Stimulated activated CD4-positive, alpha-beta T cell treated with anti-CD3 and anti-CD28 coated beads, Interleukin-12 subunit alpha, Interleukin-12 subunit beta, amount 100 ng/mL, for 4 hours (primary cell): Measurements from ENCODE around the gene SMC1B.
"Not testable (repeated sequence)": the region's sequence is repeated elsewhere in the genome, so short reads cannot be mapped to it uniquely, and the experiment has no call there.

Experiments used
- DNase-seq: peaks from one replicate; pipeline ENCODE4 v3.0.0-alpha.2; 2020

SMC1B gene

DNA sequence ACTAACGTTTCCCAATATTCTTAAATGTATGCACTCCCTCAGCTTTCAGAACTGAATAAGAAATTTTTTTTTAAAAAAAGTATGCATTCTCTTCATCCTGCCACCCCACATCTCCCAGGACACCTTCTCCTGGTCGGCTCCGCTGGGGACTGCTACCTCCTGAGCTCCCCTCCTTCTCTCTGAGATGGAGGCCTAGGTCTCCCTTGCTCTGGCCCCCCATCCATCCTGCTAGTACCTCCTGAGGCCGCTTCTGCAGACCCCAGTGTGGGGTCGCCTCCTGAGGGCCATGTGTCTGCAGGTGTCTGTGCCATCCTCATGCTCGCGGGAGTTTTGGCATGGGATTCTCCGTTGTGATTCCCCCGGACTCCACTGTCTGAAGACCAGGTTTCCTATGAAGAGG, 75.9 kb downstream of the SMC1B start:
- DNase-seq = no peak

- no peak for DNase-seq
Measured at GRCh38 chr22:45336971-45337431, 76.4 kb downstream of the SMC1B start.

DNA sequence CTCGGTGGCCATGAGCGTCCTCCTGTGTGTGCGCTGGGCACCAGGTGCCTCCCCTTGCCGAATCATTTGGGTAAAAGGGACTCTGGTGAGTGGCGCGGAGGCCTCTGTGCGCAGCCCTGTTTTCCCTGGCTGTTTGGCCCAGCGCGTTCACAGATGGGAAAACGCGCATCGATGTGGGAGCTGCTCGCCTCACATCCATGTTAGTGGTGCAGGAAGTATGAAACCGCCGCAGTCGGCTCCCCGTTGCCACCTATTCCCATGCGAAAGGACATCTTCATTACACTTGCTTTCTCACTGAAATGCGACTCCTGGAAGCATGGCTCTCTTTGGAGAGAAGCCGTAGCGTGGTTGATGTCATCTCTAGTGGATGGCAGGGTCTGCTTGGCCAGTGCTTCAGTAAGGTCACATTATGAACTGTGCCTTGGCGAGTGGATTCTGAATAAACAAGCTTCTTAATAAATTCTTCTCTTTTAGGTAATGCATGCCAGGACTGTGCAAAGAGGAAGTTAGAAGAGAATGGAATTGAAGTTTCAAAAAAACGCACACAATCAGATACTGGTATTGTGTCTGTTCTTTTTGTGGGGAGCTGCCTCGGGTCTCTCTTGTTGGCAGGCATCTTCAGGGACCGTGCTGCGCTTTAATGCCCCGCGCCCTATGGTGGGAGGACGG, 77.4 kb downstream of the SMC1B start:
- DNase-seq = no peak

DNA sequence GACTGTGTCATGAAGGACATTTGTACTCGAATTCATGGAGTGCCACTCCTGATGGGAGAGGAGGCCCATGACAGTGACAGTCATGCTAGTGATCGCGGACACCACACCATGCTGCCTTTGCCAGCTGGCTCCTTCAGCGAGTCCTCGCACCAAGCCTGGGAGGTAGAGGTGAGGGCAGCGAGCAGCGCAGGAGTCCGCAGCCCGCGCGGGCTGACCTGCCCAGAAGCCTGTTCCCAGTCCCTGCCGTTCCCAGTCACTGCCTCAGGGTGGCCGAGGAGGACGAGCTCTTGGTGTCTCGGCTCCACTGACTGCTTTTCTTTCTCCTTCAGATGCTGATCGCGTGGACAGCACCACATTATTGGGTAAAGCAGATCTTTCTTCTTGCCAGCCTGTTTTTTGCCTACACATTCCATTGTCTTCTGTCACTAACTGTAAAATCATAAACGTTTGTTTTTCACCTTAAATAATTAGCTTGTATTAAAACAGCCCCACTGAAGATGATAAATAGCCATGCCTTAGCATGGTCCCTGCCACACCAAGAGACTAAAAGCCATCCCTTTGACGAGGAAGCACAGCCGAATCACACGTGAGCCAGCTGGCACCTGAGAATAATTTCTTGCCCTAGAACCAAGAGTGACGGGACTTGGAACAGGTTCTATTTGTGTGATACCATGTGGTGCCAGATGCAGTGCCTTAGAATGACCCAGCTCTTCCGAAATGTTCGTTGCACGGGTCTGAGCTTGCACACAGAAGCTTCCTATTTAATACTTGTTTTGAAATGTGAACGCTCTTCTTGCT, 78.2 kb downstream of the SMC1B start:
- no peak for DNase-seq

DNA sequence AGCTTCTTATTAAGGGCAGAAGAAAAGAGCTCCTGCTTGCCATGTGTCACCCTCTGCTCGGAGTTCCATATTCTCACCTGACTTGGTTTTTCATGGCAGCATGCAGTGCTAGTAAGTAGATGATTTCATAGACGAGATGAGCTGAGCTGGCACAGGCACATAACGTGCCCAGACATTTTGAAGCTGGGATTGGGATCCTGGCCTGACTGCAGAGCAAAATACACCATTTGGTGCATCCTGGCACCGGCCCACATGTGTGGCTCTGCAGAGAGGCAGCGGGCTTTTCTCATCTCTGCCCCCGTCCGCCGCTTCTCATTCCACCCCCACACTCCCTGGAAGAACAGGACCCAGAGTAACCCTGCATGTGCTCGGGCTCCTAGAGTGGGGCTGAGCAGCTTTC, 78.9 kb downstream of the SMC1B start:
- no peak for DNase-seq

- no peak for DNase-seq
Measured at GRCh38 chr22:45334068-45334467, 79.3 kb downstream of the SMC1B start.

DNA sequence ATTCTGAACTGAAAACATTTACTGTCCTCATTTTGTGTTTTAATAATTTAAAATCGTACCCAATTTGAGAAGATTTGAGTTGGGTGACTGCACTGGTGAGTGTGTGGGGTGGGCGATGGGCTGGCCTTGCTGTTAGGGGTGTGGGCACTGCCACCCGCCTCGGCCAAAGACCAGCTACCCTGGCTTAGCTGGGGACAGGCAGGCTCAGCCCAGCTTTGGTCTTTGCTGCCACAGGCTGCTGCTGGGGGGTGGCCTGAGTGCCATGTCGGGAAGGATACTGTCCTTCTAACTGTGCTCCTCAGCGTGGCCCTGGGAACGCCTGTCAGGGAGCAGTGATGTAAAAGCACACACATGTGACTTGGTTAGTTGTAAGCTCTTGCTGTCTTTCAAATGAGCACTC, 81.4 kb downstream of the SMC1B start:
- no peak for DNase-seq

GRCh38 chr22:45331486-45331885, 81.9 kb downstream of the SMC1B start:
- DNase-seq = no peak

GRCh38 chr22:45330548-45330947, 82.9 kb downstream of the SMC1B start:
- DNase-seq = no peak

DNA sequence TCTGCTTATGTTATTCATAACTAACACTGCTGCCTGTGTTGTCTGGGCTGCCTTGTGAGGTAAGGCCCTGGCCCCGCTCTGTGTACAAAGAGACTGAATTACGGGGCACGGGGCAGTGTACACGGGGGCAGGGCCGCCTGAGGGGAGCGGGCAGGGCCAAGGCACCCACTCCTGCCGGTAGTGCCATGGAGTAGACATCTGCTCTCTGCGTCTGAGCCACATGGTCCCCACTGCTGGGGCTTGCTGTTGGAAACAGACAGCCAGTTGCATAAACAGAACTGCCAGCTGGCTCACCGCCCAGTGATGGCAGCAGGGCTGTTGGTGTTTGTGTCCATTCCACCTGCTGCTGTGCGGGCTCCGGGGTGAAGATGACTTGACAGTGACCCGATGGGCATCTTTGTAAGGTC, 83.9 kb downstream of the SMC1B start:
- DNase-seq = no peak

- DNase-seq = no peak
Measured at GRCh38 chr22:45328822-45329529, 84.4 kb downstream of the SMC1B start.

GRCh38 chr22:45328261-45328660, 85.1 kb downstream of the SMC1B start:
- not testable (repeated sequence) for DNase-seq

GRCh38 chr22:45324311-45324711, 89.1 kb downstream of the SMC1B start:
- DNase-seq = no peak

DNA sequence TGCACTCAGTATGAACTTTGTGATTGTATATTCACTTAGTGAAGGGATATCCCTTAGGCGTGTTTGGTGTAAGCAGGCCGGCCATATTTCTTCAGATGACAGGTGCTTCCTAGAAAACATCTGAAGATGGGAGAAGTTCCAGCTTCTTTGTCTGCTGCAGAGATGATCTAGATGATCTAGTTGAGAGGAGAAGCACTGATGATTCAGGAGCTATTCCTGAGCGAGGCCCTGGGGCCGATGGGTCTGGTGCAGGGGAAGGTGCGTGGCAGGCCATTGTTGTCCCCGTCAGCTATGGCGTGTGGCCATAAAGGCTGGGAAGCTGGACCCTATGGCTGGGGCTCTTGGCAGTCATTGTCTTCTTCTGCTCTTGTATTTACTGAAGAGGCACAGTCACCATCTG, 89.7 kb downstream of the SMC1B start:
- no peak for DNase-seq

DNA sequence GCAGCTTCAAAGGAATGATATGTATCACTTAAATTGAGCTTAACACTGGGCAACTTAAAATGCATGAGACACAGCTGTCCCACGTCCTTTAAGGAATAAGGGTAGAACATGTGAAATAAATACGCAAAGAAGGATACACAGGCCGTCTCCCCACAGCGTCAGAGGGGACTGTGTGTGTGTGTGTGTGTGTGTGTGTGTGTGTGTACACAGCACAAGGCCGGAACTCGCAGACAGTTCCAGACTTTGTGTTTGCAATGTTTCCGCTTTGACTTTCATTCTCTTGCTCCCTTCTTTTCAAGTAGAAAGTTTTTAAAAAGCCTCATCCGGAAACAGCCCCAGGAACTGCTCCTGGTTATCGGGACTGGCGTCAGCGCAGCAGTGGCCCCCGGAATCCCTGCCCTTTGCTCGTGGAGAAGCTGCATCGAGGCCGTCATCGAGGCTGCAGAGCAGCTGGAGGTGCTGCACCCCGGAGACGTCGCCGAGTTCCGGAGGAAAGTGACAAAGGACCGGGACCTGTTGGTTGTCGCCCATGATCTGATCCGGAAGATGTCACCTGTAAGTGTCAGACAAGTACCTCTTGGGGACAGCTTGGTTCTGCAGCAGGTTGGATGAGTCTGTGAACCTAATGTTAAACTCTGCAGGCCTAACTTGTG, 90.4 kb downstream of the SMC1B start:
- DNase-seq = no peak

- no peak for DNase-seq
Measured at GRCh38 chr22:45321827-45322226, 91.6 kb downstream of the SMC1B start.

DNA sequence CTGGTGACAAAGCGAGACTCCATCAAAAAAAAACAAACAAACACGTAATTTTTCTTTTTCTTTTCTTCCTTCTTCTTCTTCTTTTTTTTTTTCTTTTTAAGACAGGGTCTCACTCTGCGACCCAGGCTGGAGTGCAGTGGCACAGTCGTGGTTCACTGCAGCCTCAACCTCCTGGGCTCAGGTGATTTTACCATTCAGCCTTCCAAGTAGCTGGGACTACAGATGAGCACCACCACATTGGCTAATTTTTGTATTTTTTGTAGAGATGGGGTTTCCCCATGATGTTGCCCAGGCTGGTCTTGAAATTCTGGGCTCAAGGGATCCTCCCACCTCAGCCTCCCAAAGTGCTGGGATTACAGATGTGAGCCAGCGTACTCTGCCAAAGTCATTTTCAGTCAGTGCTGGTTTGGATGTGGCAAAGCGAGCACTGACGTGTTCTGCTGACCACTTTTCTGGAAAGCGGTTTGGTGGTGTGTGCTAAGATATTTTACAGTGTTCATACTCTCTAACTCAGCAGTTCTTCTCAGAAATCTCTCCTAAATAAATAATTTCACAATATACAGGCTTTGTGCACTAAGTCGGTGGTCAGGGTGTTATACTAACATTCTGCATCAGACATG, 92.9 kb downstream of the SMC1B start:
- DNase-seq = no peak

DNA sequence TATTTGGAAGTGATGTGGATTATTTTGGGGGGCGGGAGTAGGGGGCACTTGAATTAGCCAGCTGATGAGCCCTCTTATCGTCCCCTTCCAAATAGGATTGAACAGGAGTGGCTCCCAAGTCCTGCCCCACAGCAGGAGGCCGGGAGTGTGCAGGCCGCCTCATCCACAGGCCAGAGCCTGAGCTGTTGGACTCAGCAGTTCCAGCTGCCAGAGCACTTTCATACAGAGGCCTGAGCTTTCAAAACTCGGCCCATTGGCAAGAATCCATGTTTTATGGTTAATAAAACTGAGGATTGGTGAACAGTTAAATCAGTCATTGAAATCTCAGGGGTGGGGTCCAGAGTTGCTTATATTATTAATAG, 94.1 kb downstream of the SMC1B start:
- no peak for DNase-seq

GRCh38 chr22:45318558-45319323, 94.7 kb downstream of the SMC1B start:
- DNase-seq = no peak

- DNase-seq = peak; percentile 74
Measured at GRCh38 chr22:45318168-45318557, 95.2 kb downstream of the SMC1B start.

- DNase-seq = no peak
Measured at GRCh38 chr22:45317551-45318167, 95.7 kb downstream of the SMC1B start.
